ENCODE measurements around the gene FOXL3.
"Not testable (repeated sequence)": the region's sequence is repeated elsewhere in the genome, so short reads cannot be mapped to it uniquely, and the experiment has no call there.

Gene FOXL3

GRCh38 chr7:289756-290553 is at the start of gene FOXL3:
Gene FOXL3 (plus strand): TSS chr7:290170. CDS start chr7:290170, 0 bp downstream.
- FAIRE-seq, result no peak

DNA sequence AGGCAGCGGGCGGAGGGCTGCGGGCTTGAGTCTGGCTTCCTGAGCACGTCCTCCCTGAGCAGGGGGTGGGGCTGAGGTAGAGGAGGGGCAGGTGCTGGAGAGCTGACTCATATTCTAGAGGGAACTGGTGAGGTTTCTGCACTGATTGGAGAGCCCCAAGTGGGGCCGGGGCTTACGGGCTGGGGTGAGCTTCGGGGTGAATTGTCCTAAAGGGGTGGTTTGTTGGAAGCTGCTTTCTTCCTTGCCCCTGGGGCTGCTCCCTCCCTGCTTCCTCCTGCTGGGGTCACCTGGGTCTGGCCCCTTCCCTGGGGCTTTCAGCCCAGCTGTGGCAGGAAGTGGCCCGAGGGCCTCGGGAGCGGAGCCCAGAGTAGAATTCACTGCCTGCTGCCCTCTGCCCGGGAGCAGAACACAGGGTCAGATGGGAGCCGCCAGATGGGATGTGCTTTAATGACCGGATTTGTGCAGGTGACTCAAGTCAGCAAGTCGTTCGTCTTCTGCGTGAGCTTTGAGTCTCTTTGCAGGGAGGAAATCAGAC is 49.0 kb upstream of the FOXL3 start:
- no peak for FAIRE-seq

GRCh38 chr7:241513-241912 is 48.5 kb upstream of the FOXL3 start:
- no peak for FAIRE-seq

GRCh38 chr7:242826-243579 is 47.0 kb upstream of the FOXL3 start:
- FAIRE-seq, result not testable (repeated sequence)

DNA sequence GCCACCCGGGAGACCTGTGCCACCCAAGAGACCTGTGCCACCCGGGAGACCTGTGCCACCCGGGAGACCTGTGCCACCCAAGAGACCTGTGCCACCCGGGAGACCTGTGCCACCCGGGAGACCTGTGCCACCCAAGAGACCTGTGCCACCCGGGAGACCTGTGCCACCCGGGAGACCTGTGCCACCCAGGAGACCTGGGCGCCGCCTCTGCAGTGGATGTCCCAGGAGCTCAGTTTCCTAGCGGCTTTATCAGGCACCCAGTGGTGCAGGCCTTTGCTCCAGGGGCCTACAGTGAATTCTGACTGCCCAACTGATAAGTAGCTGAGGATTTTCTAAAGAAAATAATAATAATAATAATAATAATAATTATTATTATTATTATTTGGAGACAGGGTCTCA is 46.4 kb upstream of the FOXL3 start:
- not testable (repeated sequence) for FAIRE-seq

- FAIRE-seq, result no peak
These were observed 45.0 kb upstream of the FOXL3 start for GRCh38 chr7:244974-245373.

- no peak for FAIRE-seq
These were observed 44.2 kb upstream of the FOXL3 start for GRCh38 chr7:245574-246295.

- no peak for FAIRE-seq
These were observed 43.5 kb upstream of the FOXL3 start for GRCh38 chr7:246451-246850.

GRCh38 chr7:247181-247580 is 42.8 kb upstream of the FOXL3 start:
- no peak for FAIRE-seq

GRCh38 chr7:247636-248035 is 42.3 kb upstream of the FOXL3 start:
- FAIRE-seq, result no peak

GRCh38 chr7:248732-249435 is 41.1 kb upstream of the FOXL3 start:
- no peak for FAIRE-seq

- no peak for FAIRE-seq
These were observed 40.0 kb upstream of the FOXL3 start for GRCh38 chr7:249989-250388.

GRCh38 chr7:250523-250922 is 39.4 kb upstream of the FOXL3 start:
- FAIRE-seq, result no peak

DNA sequence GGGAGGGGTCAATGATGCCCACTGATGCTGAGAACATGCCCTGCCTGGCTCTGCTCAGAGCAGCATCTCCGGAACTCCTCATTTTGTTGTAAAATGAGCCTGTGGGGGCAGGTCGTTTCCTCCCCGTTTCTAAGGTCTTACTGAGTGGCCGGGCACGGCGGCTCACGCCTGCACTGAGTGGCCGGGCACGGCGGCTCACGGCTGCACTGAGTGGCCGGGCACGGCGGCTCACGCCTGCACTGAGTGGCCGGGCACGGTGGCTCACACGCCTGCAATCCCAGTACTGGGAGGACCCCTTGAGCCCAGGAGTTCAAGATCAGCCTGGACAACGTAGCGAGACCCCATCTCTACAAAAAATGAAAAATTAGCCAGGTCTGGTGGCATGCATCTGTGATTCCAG is 39.0 kb upstream of the FOXL3 start:
- FAIRE-seq, result no peak

GRCh38 chr7:251446-252175 is 38.4 kb upstream of the FOXL3 start:
- FAIRE-seq, result no peak

DNA sequence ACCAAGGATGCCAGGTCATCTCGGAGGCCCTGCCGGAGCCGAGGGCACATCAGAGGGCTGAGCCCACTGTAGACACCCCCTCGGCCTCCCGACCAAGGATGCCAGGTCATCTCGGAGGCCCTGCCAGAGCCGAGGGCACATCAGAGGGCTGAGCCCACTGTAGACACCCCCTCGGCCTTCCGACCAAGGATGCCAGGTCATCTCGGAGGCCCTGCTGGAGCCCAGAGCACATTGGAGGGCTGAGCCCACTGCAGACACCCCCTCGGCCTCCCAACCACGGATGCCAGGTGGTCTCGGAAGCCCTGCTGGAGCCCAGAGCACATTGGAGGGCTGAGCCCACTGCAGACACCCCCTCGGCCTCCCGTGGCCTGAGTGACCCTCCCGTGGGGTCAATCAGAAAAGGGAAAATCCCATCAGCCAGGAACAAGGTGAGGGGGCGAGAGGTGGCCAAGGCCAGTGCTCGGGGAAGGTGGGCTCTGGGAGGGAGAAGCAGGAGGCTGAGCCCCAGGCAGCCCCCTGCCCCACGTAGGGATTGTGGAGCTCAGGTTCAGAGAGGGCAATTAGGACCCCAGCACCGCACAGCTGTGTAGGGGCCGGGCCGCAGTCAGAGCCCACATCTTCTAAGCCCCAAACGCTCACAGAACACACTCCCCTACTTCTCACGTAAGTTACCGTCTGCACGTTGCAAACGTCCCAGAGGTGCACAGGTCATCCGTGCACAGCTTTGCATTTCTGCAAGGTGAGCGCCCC is 37.6 kb upstream of the FOXL3 start:
- FAIRE-seq, result no peak

- no peak for FAIRE-seq
These were observed 37.0 kb upstream of the FOXL3 start for GRCh38 chr7:252981-253380.

GRCh38 chr7:253581-254336 is 36.2 kb upstream of the FOXL3 start:
- FAIRE-seq, result no peak

DNA sequence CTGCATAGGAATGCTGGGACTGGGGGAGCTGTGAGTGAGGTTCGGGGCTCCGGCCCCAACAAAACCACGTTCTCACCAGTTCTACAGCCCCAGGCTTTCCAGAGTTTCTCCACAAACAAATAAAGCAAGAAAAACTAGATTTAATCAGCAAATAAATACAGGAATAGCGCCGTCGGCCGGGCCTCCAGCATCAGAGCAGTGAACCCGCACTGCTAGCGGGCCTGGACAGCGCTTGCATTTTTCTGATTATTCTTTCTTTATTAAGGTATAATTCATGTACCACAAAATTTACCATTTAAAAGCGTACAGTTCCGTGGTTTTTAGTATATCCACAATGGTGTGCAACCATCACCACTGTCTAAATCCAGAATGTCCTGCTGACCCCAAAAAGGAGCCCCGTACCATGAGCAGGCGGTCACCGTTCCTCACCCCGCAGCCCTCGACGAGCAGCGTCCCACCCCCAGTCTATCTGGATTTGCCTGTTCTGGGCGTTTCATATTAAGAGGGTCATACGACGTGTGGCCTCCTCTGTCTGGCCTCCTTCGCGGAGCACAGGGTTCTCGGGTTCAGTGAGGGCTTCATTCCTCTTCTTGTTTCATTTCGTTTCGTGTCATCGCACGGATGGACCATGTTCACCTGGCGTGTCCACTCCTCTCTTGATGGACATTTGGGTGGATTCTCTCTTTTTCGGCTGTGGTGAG is 35.5 kb upstream of the FOXL3 start:
- no peak for FAIRE-seq

DNA sequence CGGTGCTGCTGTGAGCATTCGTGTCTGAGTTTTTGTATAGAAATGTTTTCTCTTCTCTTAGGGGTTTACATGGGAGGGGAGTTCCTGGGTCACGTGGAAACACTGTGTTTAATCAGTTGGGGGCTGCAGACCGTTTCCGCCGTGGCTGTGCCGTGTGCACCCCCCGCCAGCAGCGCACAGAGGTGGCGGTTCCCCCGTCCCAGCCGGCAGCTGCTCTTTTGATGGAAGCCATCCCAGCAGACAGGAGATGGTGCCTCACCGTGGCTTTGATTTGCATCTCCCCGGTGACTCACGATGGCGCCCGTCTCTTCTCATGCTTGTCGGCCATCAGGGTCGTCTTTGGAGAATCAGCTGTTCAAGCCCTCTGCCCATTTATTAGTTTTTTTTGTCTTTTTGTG is 34.9 kb upstream of the FOXL3 start:
- no peak for FAIRE-seq
